AG04449 (cell line): ENCODE measurements around the gene PA2G4.
A peak's percentile ranks its signal among the peaks of the same experiment; 100 is the strongest.

Experiments used
- CTCF ChIA-PET: fragments of 350-600 bp; formaldehyde crosslinking; extraction: SDS; loops from one replicate; lab custom pipeline; 2021; ENCODE audit warnings: antibody characterized with exemption; lab: Yijun Ruan, JAX
- POLR2A ChIA-PET: fragments of 400-600, 350-600 bp; formaldehyde crosslinking; extraction: SDS; loops from one replicate; lab custom pipeline; 2020; ENCODE audit warnings: antibody characterized with exemption, inconsistent platforms; lab: Yijun Ruan, JAX
- DNase-seq: peaks from one replicate; pipeline ENCODE4 v3.0.0-alpha.2; 2010; ENCODE audit warnings: low read depth, low spot score
- H3K4me3 ChIP-seq: 2 replicates; pipeline ENCODE4 v1.5.1; 2011; ENCODE audit warnings: low read depth, mild to moderate bottlenecking, control low read depth, low read length
- CTCF ChIP-seq: IDR thresholded peaks from one replicate; pipeline ENCODE4 v1.5.1; 2011; ENCODE audit warnings: mild to moderate bottlenecking, moderate library complexity, low read length, control low read depth, inconsistent platforms; ENCODE audit not compliant: insufficient read depth; ENCODE audit errors: missing control alignments

Gene PA2G4

GRCh38 chr12:56103823-56104108 is 593 bp upstream of the PA2G4 start:
- DNase-seq: no peak
- no peak for TF ChIP-seq CTCF
- H3K4me3 ChIP-seq: peak overlapping the region; percentile 88
- ChIA-PET CTCF (interaction anchor here (0.7 to 4.7 kb wide), 14 partner anchors 9 to 362 kb away, joined by 3 to 34 read pairs (median 6); partner anchors contain the start of genes ERBB3 and ZC3H10), POLR2A (interaction anchor here (0.7 to 3.7 kb wide), 10 partner anchors 13 to 374 kb away, joined by 3 to 49 read pairs (median 4); partner anchors contain the start of genes ERBB3, ESYT1, ORMDL2 and RAB5B)

GRCh38 chr12:56104815-56105608 is 653 bp downstream of the PA2G4 start:
- DNase-seq: no peak
- TF ChIP-seq CTCF: no peak
- CTCF ChIA-PET: interaction anchor here (0.7 to 4.7 kb wide), 13 partner anchors 8 to 365 kb away, joined by 3 to 34 read pairs (median 4); partner anchors contain the start of genes ERBB3 and ZC3H10
- POLR2A ChIA-PET: interaction anchor here (0.7 to 3.7 kb wide), 8 partner anchors 11 to 287 kb away, joined by 3 to 49 read pairs (median 8); partner anchors contain the start of genes ERBB3, ESYT1, ORMDL2 and RPL41
- peak overlapping the region; percentile 88 for H3K4me3 ChIP-seq

GRCh38 chr12:56105609-56105902 is 1.2 kb downstream of the PA2G4 start:
- ChIA-PET POLR2A (interaction anchor here (0.7 to 3.7 kb wide), 2 partner anchors 11 to 58 kb away, joined by 7 to 49 read pairs; partner anchors contain the start of genes RPL41 and ZC3H10), CTCF (interaction anchor here (1.6 to 4.7 kb wide), 7 partner anchors 13 to 364 kb away, joined by 3 to 34 read pairs (median 13); partner anchors contain the start of genes ERBB3 and ZC3H10)
- TF ChIP-seq CTCF: no peak
- DNase-seq: no peak
- peak overlapping the region; percentile 88 for H3K4me3 ChIP-seq

GRCh38 chr12:56107242-56107641 is 2.9 kb downstream of the PA2G4 start:
- H3K4me3 ChIP-seq: no peak overlapping the region
- DNase-seq: no peak
- POLR2A ChIA-PET: interaction anchor here (1.5 kb wide), 1 partner anchor 11 kb away, joined by 3 read pairs; the partner anchor contains the start of gene ZC3H10
- CTCF ChIA-PET: interaction anchor here (0.5 to 3.5 kb wide), 6 partner anchors 11 to 486 kb away, joined by 3 to 20 read pairs (median 6); partner anchors contain the start of genes SMARCC2 and ZC3H10
- no peak for TF ChIP-seq CTCF

GRCh38 chr12:56110571-56110970 is 6.2 kb downstream of the PA2G4 start:
- POLR2A ChIA-PET: no interaction called here
- no peak for DNase-seq
- CTCF ChIA-PET: interaction anchor here (0.8 to 1.2 kb wide), 2 partner anchors 9 to 155 kb away, joined by 3 to 4 read pairs; no protein-coding TSS in a partner anchor
- H3K4me3 ChIP-seq: no peak overlapping the region
- TF ChIP-seq CTCF: no peak

- TF ChIP-seq CTCF: no peak
- DNase-seq: no peak
- no peak overlapping the region for H3K4me3 ChIP-seq
- CTCF ChIA-PET: no interaction called here
- POLR2A ChIA-PET: interaction anchor here (4.7 kb wide), 1 partner anchor 9 kb away, joined by 49 read pairs; the partner anchor contains the start of gene PA2G4
These were observed 9.7 kb downstream of the PA2G4 start for GRCh38 chr12:56114084-56114483.
